Common myeloid progenitor, CD34-positive (primary cell): Measurements from ENCODE around the gene BLID.

Experiments
- CTCF ChIA-PET: fragments of 350-600 bp; sonication (Branson Sonifier 250); formaldehyde crosslinking; loops from one replicate; lab custom pipeline; 2021; ENCODE audit warnings: antibody characterized with exemption; lab: Charles Lee
- POLR2A ChIA-PET: fragments of 350-600 bp; sonication (Branson Sonifier 250); formaldehyde crosslinking; loops from one replicate; lab custom pipeline; 2021; ENCODE audit warnings: antibody characterized with exemption; lab: Charles Lee
- DNase-seq, 3 donors: peaks; one replicate each; pipeline versions ENCODE4 v3.0.0 to v3.0.0-alpha.2; 2013
- H3K27ac ChIP-seq, 2 experiments: 1 replicate in 1 of 2; 2 replicates in 1 of 2; pipeline ENCODE4 v1.7.0; 2013; ENCODE audit warnings: inconsistent platforms in 2 of 2, low read length in 2 of 2, mild to moderate bottlenecking in 2 of 2, low read depth in 1 of 2, moderate library complexity in 1 of 2; ENCODE audit not compliant: severe bottlenecking in 2 of 2, insufficient read depth in 1 of 2, poor library complexity in 1 of 2
- H3K27me3 ChIP-seq, 5 experiments: replicated peaks in 2 of 5; 1 replicate in 3 of 5; 2 replicates in 2 of 5; pipeline versions ENCODE4 v1.6.1 to v1.7.0; 2013; ENCODE audit warnings: low read length in 4 of 5, mild to moderate bottlenecking in 2 of 5, moderate library complexity in 2 of 5, inconsistent platforms in 1 of 5; ENCODE audit not compliant: insufficient read depth in 5 of 5, control insufficient read depth in 4 of 5
- H3K36me3 ChIP-seq, 4 experiments: 1 replicate in 2 of 4; 2 replicates in 2 of 4; pipeline versions ENCODE4 v1.6.1 to v1.7.0; 2013; ENCODE audit warnings: low read length in 3 of 4, control low read depth in 1 of 4, mild to moderate bottlenecking in 1 of 4; ENCODE audit not compliant: control insufficient read depth in 4 of 4, insufficient read depth in 4 of 4
- H3K4me1 ChIP-seq, 4 experiments: 1 replicate in 3 of 4; 2 replicates in 1 of 4; pipeline versions ENCODE4 v1.6.1 to v1.7.1; 2013; ENCODE audit warnings: low read length in 3 of 4, mild to moderate bottlenecking in 3 of 4, control low read depth in 1 of 4, inconsistent platforms in 1 of 4, moderate library complexity in 1 of 4; ENCODE audit not compliant: control insufficient read depth in 4 of 4, insufficient read depth in 4 of 4; ENCODE audit errors: control extremely low read depth in 1 of 4
- H3K4me3 ChIP-seq, 7 experiments: 1 replicate in 4 of 7; 2 replicates in 3 of 7; pipeline versions ENCODE4 v1.5.1 to v1.7.0; 2013; ENCODE audit warnings: mild to moderate bottlenecking in 7 of 7, low read length in 6 of 7, moderate library complexity in 6 of 7, inconsistent platforms in 2 of 7, low read depth in 2 of 7, control low read depth in 1 of 7; ENCODE audit not compliant: insufficient read depth in 4 of 7, control insufficient read depth in 1 of 7; ENCODE audit errors: extremely low read depth in 1 of 7
- H3K9me3 ChIP-seq, 5 experiments: 1 replicate in 4 of 5; 2 replicates in 1 of 5; pipeline versions ENCODE4 v1.6.1 to v1.7.1; 2013; ENCODE audit warnings: low read length in 4 of 5, mild to moderate bottlenecking in 2 of 5, inconsistent platforms in 1 of 5, low read depth in 1 of 5, moderate library complexity in 1 of 5; ENCODE audit not compliant: control insufficient read depth in 4 of 5, insufficient read depth in 2 of 5; ENCODE audit errors: control extremely low read depth in 1 of 5
- WGBS: methylation state at CpG from one replicate; pipeline ENCODE4 v1.1.5; 2013; ENCODE audit not compliant: insufficient coverage; 5-methylcytosine and 5-hydroxymethylcytosine counted together

BLID gene

GRCh38 chr11:122158171-122158570 lies 42.2 kb upstream of the BLID start:
- no CpG with 5 or more reads among the region's 4 CpGs for WGBS
- CTCF ChIA-PET, result interaction anchor here (0.6 kb wide), 1 partner anchor 127 kb away, joined by 4 read pairs; no protein-coding TSS in a partner anchor
- no peaks in the 10 kb centered on the region for H3K27me3 ChIP-seq
- H3K9me3 ChIP-seq, result no peaks in the 10 kb centered on the region
- peaks cover 0 to 11% (median 4%) of the 10 kb centered on the region in 4 experiments for H3K4me1 ChIP-seq
- H3K4me3 ChIP-seq, result peak overlapping the region in 1 of 7 experiments; percentile 79
- POLR2A ChIA-PET, result no interaction called here
- no peak for DNase-seq
- no peaks in the 10 kb centered on the region for H3K36me3 ChIP-seq
- no peak overlapping the region for H3K27ac ChIP-seq

GRCh38 chr11:122157653-122158161 lies 41.7 kb upstream of the BLID start:
- peaks cover 0 to 11% (median 4%) of the 10 kb centered on the region in 4 experiments for H3K4me1 ChIP-seq
- H3K27me3 ChIP-seq, result no peaks in the 10 kb centered on the region
- H3K9me3 ChIP-seq, result no peaks in the 10 kb centered on the region
- peak overlapping the region in 6 of 7 experiments; percentile 28 to 79 (median 52) for H3K4me3 ChIP-seq
- no peaks in the 10 kb centered on the region for H3K36me3 ChIP-seq
- ChIA-PET CTCF (interaction anchor here (0.6 kb wide), 1 partner anchor 127 kb away, joined by 4 read pairs; no protein-coding TSS in a partner anchor), POLR2A (no interaction called here)
- peak overlapping the region in 1 of 2 experiments; percentile 53 for H3K27ac ChIP-seq
- peak; percentile 15 to 37 (median 33) for DNase-seq
- WGBS, result 0% methylated on average over 1 of the region's 4 CpGs

GRCh38 chr11:122156940-122157382 lies 40.9 kb upstream of the BLID start:
- ChIA-PET CTCF (no interaction called here), POLR2A (no interaction called here)
- Histone ChIP-seq H3K4me3 (peak overlapping the region in 5 of 7 experiments; percentile 34 to 79 (median 51)), H3K4me1 (peaks cover 0 to 11% (median 4%) of the 10 kb centered on the region in 4 experiments), H3K9me3 (no peaks in the 10 kb centered on the region), H3K27ac (no peak overlapping the region), H3K36me3 (no peaks in the 10 kb centered on the region), H3K27me3 (no peaks in the 10 kb centered on the region)
- DNase-seq, result no peak
- 100% methylated on average over 5 of the region's 7 CpGs for WGBS

- POLR2A ChIA-PET, result no interaction called here
- H3K27ac ChIP-seq, result no peak overlapping the region
- H3K27me3 ChIP-seq, result no peaks in the 10 kb centered on the region
- H3K4me1 ChIP-seq, result peaks cover 0 to 11% (median 4%) of the 10 kb centered on the region in 4 experiments
- CTCF ChIA-PET, result no interaction called here
- H3K9me3 ChIP-seq, result no peaks in the 10 kb centered on the region
- WGBS, result 100% methylated on average over 12 of the region's 14 CpGs
- no peak overlapping the region for H3K4me3 ChIP-seq
- no peak for DNase-seq
- no peaks in the 10 kb centered on the region for H3K36me3 ChIP-seq
Observed at GRCh38 chr11:122155765-122156527, 39.9 kb upstream of the BLID start.

- POLR2A ChIA-PET, result no interaction called here
- Histone ChIP-seq H3K27ac (no peak overlapping the region), H3K36me3 (no peaks in the 10 kb centered on the region), H3K4me1 (peaks cover 0 to 11% (median 4%) of the 10 kb centered on the region in 4 experiments), H3K4me3 (no peak overlapping the region), H3K27me3 (no peaks in the 10 kb centered on the region), H3K9me3 (no peaks in the 10 kb centered on the region)
- WGBS, result no CpG with 5 or more reads among the region's 1 CpG
- DNase-seq, result no peak
- CTCF ChIA-PET, result interaction anchor here (0.7 kb wide), 1 partner anchor 15 kb away, joined by 3 read pairs; no protein-coding TSS in a partner anchor
Observed at GRCh38 chr11:122154994-122155393, 39.0 kb upstream of the BLID start.

GRCh38 chr11:122154227-122154626 lies 38.2 kb upstream of the BLID start:
- ChIA-PET CTCF (interaction anchor here (0.7 kb wide), 1 partner anchor 15 kb away, joined by 3 read pairs; no protein-coding TSS in a partner anchor), POLR2A (no interaction called here)
- no peaks in the 10 kb centered on the region for H3K36me3 ChIP-seq
- 100% methylated on average over 2 of the region's 6 CpGs for WGBS
- H3K4me1 ChIP-seq, result peaks cover 0 to 11% (median 3%) of the 10 kb centered on the region in 4 experiments
- H3K4me3 ChIP-seq, result no peak overlapping the region
- DNase-seq, result no peak
- no peaks in the 10 kb centered on the region for H3K9me3 ChIP-seq
- no peaks in the 10 kb centered on the region for H3K27me3 ChIP-seq
- no peak overlapping the region for H3K27ac ChIP-seq

- no peaks in the 10 kb centered on the region for H3K27me3 ChIP-seq
- no peak overlapping the region for H3K4me3 ChIP-seq
- POLR2A ChIA-PET, result no interaction called here
- H3K4me1 ChIP-seq, result peaks cover 0 to 8% (median 2%) of the 10 kb centered on the region in 4 experiments
- CTCF ChIA-PET, result no interaction called here
- 100% methylated on average over 1 of the region's 2 CpGs for WGBS
- H3K36me3 ChIP-seq, result no peaks in the 10 kb centered on the region
- no peaks in the 10 kb centered on the region for H3K9me3 ChIP-seq
- DNase-seq, result no peak
- no peak overlapping the region for H3K27ac ChIP-seq
Observed at GRCh38 chr11:122153746-122154145, 37.7 kb upstream of the BLID start.
